Small intestine (tissue), 7 donors: ENCODE measurements around the gene CD300LD. TPM values are rescaled to one million over a fixed set of nuclear protein-coding genes. Genes with fewer than 3 reads are reported as not detected.

Source experiments
- DNase-seq, 2 donors: peaks; one replicate each; pipeline versions ENCODE4 v3.0.0 to v3.0.0-alpha.2; 2013
- FAIRE-seq: peaks from 2 replicates; lab custom pipeline; 2012; peaks lifted over from hg19 to GRCh38; lab: Jason Lieb, UNC
- H3K27ac ChIP-seq, 3 donors: one replicate each; pipeline ENCODE4 v1.5.1; 2013; ENCODE audit warnings: low read length in 2 of 3, mild to moderate bottlenecking in 2 of 3, control low read depth in 1 of 3, inconsistent platforms in 1 of 3, low read depth in 1 of 3, moderate library complexity in 1 of 3
- H3K27me3 ChIP-seq, 3 donors: one replicate each; pipeline ENCODE4 v1.6.1; 2013; ENCODE audit warnings: low read length in 3 of 3, inconsistent platforms in 1 of 3; ENCODE audit not compliant: control insufficient read depth in 3 of 3, insufficient read depth in 3 of 3
- H3K36me3 ChIP-seq, 3 donors: one replicate each; pipeline ENCODE4 v1.6.1; 2013; ENCODE audit warnings: low read length in 3 of 3, inconsistent platforms in 1 of 3, low read depth in 1 of 3, mild to moderate bottlenecking in 1 of 3, moderate library complexity in 1 of 3; ENCODE audit not compliant: control insufficient read depth in 3 of 3, insufficient read depth in 2 of 3
- H3K4me1 ChIP-seq, 3 donors: one replicate each; pipeline ENCODE4 v1.6.1; 2013; ENCODE audit warnings: low read length in 2 of 3, inconsistent platforms in 1 of 3, low read depth in 1 of 3, mild to moderate bottlenecking in 1 of 3, moderate library complexity in 1 of 3; ENCODE audit not compliant: control insufficient read depth in 3 of 3, insufficient read depth in 2 of 3
- H3K4me3 ChIP-seq, 3 donors: one replicate each; pipeline ENCODE4 v1.5.1; 2013; ENCODE audit warnings: low read length in 3 of 3, control low read depth in 1 of 3, inconsistent platforms in 1 of 3, low read depth in 1 of 3, mild to moderate bottlenecking in 1 of 3, moderate library complexity in 1 of 3
- H3K9me3 ChIP-seq, 2 donors: one replicate each; pipeline ENCODE4 v1.6.1; 2013; ENCODE audit warnings: low read depth in 1 of 2, low read length in 1 of 2; ENCODE audit not compliant: control insufficient read depth in 2 of 2, insufficient read depth in 1 of 2
- WGBS, 3 donors: extraction: QIAGEN DNeasy Blood & Tissue Kit; methylation state at CpG; one replicate each; pipeline ENCODE4 v1.1.7; 2013; 5-methylcytosine and 5-hydroxymethylcytosine counted together
- polyA plus RNA-seq, 4 donors: library from polyadenylated mRNA; stranded (reverse) in 3 of 4; unstranded in 1 of 4; fragments of 200-250 nt in 3 of 4; fragments of 120-200 nt in 1 of 4; gene quantifications; one replicate each; pipeline versions ENCODE4 v1.2.1 to v1.2.3, GENCODE V29; 2013
- donor health status: healthy with polysubstance abuse.
- donor health status: control.
- donor health status: control.
- donor health status: Bipolar disorder and iron deficiency.
- donor health status: healthy.

Gene CD300LD
- polyA plus RNA-seq, 4 donors: not detected

- 82 to 93% (median 92%) methylated on average over 7 of the region's 7 CpGs for WGBS, 3 donors
- no peak overlapping the region for H3K27ac ChIP-seq
- H3K27me3 ChIP-seq: peaks cover 0 to 5% (median 0%) of the 10 kb centered on the region in 3 donors
- H3K4me3 ChIP-seq: no peak overlapping the region
- no peak for FAIRE-seq
- H3K4me1 ChIP-seq: no peaks in the 10 kb centered on the region
- no peaks in the 10 kb centered on the region for H3K36me3 ChIP-seq
- H3K9me3 ChIP-seq: no peaks in the 10 kb centered on the region
- DNase-seq: no peak
These were observed 24.6 kb upstream of the CD300LD start for GRCh38 chr17:74616696-74617095.

DNA sequence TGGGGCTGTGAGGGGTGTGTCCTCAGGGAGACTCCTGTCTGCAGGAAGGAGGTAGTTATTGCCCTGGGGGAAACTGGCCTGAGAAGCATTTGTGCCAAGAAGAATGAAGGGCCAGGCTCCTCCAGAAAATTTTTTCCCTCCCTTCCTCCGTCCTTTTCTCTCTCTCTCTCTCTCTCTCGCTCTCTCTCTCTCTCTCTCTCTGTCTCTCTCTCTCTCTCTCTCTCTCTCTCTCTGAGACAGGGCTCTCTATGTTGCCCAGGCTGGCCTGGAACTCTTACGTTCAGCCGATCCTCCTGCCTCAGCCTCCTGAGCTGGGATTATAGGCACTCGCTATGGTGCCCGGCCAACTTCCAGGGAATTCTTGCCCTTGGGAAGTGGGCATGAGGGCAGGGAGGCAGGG, 20.0 kb upstream of the CD300LD start:
- Histone ChIP-seq H3K4me3 (no peak overlapping the region), H3K27me3 (peaks cover 0 to 5% (median 3%) of the 10 kb centered on the region in 3 donors), H3K4me1 (no peaks in the 10 kb centered on the region), H3K36me3 (no peaks in the 10 kb centered on the region), H3K9me3 (no peaks in the 10 kb centered on the region), H3K27ac (no peak overlapping the region)
- no peak for FAIRE-seq
- 85 to 89% (median 85%) methylated on average over 6 of the region's 6 CpGs for WGBS, 3 donors
- no peak for DNase-seq

DNA sequence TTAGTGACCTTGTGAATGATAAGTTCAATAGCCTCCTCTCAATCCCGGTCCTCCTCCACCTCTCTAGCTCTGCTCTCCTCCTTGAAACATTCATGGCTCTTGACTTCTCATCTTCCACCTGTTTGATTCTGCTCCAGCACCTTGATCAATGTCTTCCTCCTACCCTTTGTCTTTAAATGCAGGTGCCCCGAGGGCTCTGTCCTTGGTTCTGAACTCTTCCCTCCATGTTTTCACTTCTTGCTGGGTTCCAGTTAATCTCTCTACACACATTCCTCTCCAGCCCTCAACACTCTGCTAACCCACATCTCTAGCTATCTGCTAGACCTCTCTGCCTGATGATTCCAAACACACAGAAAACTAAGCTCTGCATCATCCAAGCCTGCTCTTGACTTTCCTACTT, 18.0 kb upstream of the CD300LD start:
- no peak for FAIRE-seq
- 29 to 44% (median 40%) methylated on average over 2 of the region's 2 CpGs for WGBS, 3 donors
- H3K4me1 ChIP-seq: no peaks in the 10 kb centered on the region

GRCh38 chr17:74608511-74608910, 16.4 kb upstream of the CD300LD start:
- DNase-seq: no peak
- Histone ChIP-seq H3K4me3 (no peak overlapping the region), H3K4me1 (no peaks in the 10 kb centered on the region), H3K9me3 (no peaks in the 10 kb centered on the region), H3K27me3 (peaks cover 0 to 5% (median 3%) of the 10 kb centered on the region in 3 donors), H3K27ac (no peak overlapping the region), H3K36me3 (no peaks in the 10 kb centered on the region)
- 91 to 93% (median 92%) methylated on average over 3 of the region's 3 CpGs for WGBS, 3 donors
- FAIRE-seq: no peak

More for the DNA sequence above, 18.0 kb upstream of the CD300LD start:
- Histone ChIP-seq H3K9me3 (no peaks in the 10 kb centered on the region), H3K36me3 (no peaks in the 10 kb centered on the region), H3K27ac (no peak overlapping the region), H3K4me3 (no peak overlapping the region), H3K27me3 (peaks cover 0 to 5% (median 3%) of the 10 kb centered on the region in 3 donors)
- DNase-seq: no peak

- 42 to 61% (median 47%) methylated on average over 1 of the region's 1 CpG for WGBS, 3 donors
- no peak for FAIRE-seq
These were observed 15.1 kb upstream of the CD300LD start for GRCh38 chr17:74607221-74607620.

GRCh38 chr17:74606050-74606449, 14.0 kb upstream of the CD300LD start:
- 80 to 84% (median 83%) methylated on average over 8 of the region's 8 CpGs for WGBS, 3 donors
- H3K27ac ChIP-seq: no peak overlapping the region
- no peak for FAIRE-seq

More at GRCh38 chr17:74607221-74607620, 15.1 kb upstream of the CD300LD start:
- Histone ChIP-seq H3K36me3 (no peaks in the 10 kb centered on the region), H3K4me1 (no peaks in the 10 kb centered on the region), H3K4me3 (no peak overlapping the region), H3K9me3 (no peaks in the 10 kb centered on the region), H3K27ac (no peak overlapping the region), H3K27me3 (peaks cover 0 to 5% (median 4%) of the 10 kb centered on the region in 3 donors)
- DNase-seq: no peak

GRCh38 chr17:74605361-74605760, 13.3 kb upstream of the CD300LD start:
- Histone ChIP-seq H3K36me3 (no peaks in the 10 kb centered on the region), H3K9me3 (no peaks in the 10 kb centered on the region), H3K4me1 (no peaks in the 10 kb centered on the region), H3K27ac (no peak overlapping the region), H3K27me3 (peaks cover 0 to 5% (median 2%) of the 10 kb centered on the region in 3 donors), H3K4me3 (no peak overlapping the region)
- WGBS, 3 donors: 49 to 67% (median 56%) methylated on average over 10 of the region's 10 CpGs
- FAIRE-seq (no peak), DNase-seq (no peak)

More at GRCh38 chr17:74606050-74606449, 14.0 kb upstream of the CD300LD start:
- Histone ChIP-seq H3K4me3 (no peak overlapping the region), H3K36me3 (no peaks in the 10 kb centered on the region), H3K4me1 (no peaks in the 10 kb centered on the region), H3K9me3 (no peaks in the 10 kb centered on the region), H3K27me3 (peaks cover 0 to 5% (median 2%) of the 10 kb centered on the region in 3 donors)
- no peak for DNase-seq

DNA sequence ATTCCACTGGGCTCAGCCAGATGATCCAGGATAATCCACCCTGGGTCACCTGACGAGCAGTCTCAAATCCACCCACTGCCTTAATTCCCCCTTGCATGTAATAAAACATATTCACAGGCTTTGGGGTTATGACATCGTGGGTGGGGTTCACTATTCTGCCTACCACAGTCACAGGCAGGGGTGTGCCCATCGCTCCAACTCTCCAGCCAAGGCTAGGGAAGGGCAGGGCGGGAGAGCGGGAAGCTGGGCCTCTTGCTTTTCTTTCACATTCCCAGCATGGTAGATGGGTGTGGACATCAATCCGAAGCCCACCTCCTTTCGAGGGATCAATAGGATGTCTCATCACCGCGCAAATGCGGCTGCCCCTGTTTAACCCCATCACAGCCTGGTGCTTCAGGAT, 12.7 kb upstream of the CD300LD start:
- 55 to 68% (median 55%) methylated on average over 10 of the region's 10 CpGs for WGBS, 3 donors
- no peak for FAIRE-seq

DNA sequence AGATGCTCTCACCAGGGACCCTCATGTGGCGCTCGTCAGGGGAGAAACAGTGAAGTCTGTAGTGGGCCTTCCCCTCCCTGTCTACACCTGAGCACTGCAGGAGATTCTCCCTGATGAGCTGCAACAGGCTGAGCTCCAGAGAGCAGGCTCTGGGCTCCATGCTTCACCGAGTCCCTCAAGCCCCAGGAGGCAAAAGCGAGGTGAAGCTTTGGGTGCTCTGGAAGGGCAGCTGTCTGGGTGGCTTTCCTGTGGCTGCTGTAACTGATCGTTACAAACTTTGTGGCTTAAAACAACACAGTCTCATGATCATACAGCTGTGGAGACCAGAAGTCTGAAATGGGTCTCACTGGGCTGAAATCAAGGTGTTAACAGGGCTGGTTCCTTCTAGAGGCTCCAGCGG, 12.1 kb upstream of the CD300LD start:
- H3K4me3 ChIP-seq: no peak overlapping the region
- no peak overlapping the region for H3K27ac ChIP-seq
- 66 to 83% (median 74%) methylated on average over 6 of the region's 6 CpGs for WGBS, 3 donors
- H3K27me3 ChIP-seq: peaks cover 0 to 2% (median 0%) of the 10 kb centered on the region in 3 donors
- FAIRE-seq (no peak), DNase-seq (no peak)
- H3K36me3 ChIP-seq: no peaks in the 10 kb centered on the region
- H3K9me3 ChIP-seq: no peaks in the 10 kb centered on the region
- H3K4me1 ChIP-seq: no peaks in the 10 kb centered on the region

More for the DNA sequence above, 12.7 kb upstream of the CD300LD start:
- Histone ChIP-seq H3K27ac (no peak overlapping the region), H3K9me3 (no peaks in the 10 kb centered on the region), H3K4me1 (no peaks in the 10 kb centered on the region), H3K4me3 (no peak overlapping the region), H3K27me3 (peaks cover 0 to 2% (median 0%) of the 10 kb centered on the region in 3 donors), H3K36me3 (no peaks in the 10 kb centered on the region)
- no peak for DNase-seq
